ENCODE results near the gene CLNK.

CLNK gene

DNA sequence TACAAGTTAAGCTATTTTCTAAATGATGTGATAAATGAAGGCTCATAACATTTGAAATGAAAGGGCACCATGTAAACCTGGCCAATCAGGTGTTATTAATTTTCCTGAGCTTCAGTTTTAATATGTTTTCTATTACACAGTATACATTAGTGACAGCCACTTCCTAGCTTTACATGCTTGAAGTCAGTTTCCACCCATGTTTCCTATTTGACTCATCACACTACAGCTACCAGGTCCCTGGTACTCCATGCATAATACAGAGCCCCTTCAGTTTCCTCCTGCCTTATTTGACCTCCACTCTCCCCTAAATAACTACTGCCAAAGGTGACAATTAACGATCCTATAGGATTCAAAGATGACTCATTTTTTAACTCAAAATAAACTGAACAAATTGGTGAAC is 245.6 kb downstream of the CLNK start:
- no peak for DNase-seq

DNA sequence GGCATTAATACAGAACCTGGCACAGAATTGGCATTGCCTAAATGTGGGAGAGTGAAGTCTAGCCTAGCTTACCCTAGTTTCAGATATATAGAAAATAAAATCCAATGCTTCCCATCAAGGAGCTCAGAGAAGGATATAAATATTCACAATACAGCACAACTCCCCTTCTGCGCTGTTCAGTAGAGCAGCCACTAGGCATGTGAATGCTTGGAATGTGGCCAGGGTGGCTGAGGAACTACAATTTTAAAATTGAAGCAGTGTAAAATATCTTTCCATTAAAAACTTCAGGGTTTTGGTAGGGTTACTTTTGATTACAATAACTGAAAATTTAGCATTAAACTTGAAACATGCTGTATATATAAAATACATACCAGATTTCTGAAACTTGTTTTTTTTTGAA is 246.8 kb downstream of the CLNK start:
- no peak for DNase-seq
